ENCODE data around the gene RAP1GAP2.

DNA sequence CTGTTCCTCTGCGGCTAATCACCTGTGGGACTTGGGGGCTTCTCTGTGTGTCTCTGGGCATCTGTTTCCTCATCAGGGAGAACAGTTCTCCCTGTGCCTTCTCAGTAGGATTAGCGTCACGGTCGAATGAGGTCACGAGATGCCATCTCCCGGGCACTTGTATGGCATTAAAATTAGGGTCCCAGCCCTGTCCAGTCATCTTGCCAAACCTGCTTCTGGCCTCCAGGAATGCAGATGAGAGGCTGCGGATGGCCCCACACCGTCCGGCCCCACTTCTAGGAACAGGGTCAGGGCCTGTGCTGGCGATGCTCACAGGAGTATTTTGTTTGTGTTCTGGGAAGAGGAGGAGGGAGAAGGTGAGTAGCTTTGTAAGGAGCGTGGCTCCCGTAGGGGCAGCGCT is 208.7 kb downstream of the RAP1GAP2 start:
- TF ChIP-seq FOXA1 (IDR thresholded peaks at IDR 0.05) (no peak), ELF4 (IDR thresholded peaks at IDR 0.05) (no peak), SP1 (IDR thresholded peaks at IDR 0.05) (no peak)

Data from HEK293T (cell line).